ENCODE results near the gene SORCS1.

GRCh38 chr10:107133656-107134055 lies 30.9 kb downstream of the SORCS1 start:
- TF ChIP-seq, protein P1, sequence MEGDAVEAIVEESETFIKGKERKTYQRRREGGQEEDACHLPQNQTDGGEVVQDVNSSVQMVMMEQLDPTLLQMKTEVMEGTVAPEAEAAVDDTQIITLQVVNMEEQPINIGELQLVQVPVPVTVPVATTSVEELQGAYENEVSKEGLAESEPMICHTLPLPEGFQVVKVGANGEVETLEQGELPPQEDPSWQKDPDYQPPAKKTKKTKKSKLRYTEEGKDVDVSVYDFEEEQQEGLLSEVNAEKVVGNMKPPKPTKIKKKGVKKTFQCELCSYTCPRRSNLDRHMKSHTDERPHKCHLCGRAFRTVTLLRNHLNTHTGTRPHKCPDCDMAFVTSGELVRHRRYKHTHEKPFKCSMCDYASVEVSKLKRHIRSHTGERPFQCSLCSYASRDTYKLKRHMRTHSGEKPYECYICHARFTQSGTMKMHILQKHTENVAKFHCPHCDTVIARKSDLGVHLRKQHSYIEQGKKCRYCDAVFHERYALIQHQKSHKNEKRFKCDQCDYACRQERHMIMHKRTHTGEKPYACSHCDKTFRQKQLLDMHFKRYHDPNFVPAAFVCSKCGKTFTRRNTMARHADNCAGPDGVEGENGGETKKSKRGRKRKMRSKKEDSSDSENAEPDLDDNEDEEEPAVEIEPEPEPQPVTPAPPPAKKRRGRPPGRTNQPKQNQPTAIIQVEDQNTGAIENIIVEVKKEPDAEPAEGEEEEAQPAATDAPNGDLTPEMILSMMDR (IDR thresholded peaks at IDR 0.05): no peak
- TF ChIP-seq POLR2A (IDR thresholded peaks at IDR 0.05): no peak

All from thyroid gland (tissue), 4 donors.